Liver (tissue), 9 donors: ENCODE measurements around the gene VEZF1. TPM values are rescaled to one million over a fixed set of nuclear protein-coding genes. Genes with fewer than 3 reads are reported as not detected.

ENCODE experiments used
- DNase-seq: peaks from one replicate; pipeline ENCODE4 v3.0.0-alpha.2; 2017; ENCODE audit warnings: low spot score
- H3K27ac ChIP-seq, 2 donors: one replicate each; pipeline ENCODE4 v1.7.0; 2013; ENCODE audit warnings: inconsistent platforms in 2 of 2, low read length in 2 of 2, control low read depth in 1 of 2, low read depth in 1 of 2, mild to moderate bottlenecking in 1 of 2
- H3K27me3 ChIP-seq, 4 donors: one replicate each; pipeline versions ENCODE4 v1.6.1 to v1.7.0; 2013; ENCODE audit warnings: low read length in 3 of 4, inconsistent platforms in 1 of 4, mild to moderate bottlenecking in 1 of 4, moderate library complexity in 1 of 4; ENCODE audit not compliant: control insufficient read depth in 4 of 4, insufficient read depth in 4 of 4
- H3K36me3 ChIP-seq, 4 donors: one replicate each; pipeline versions ENCODE4 v1.6.1 to v1.7.0; 2013; ENCODE audit warnings: low read length in 3 of 4, mild to moderate bottlenecking in 3 of 4, low read depth in 1 of 4, moderate library complexity in 1 of 4; ENCODE audit not compliant: control insufficient read depth in 4 of 4, insufficient read depth in 3 of 4
- H3K4me1 ChIP-seq, 4 donors: one replicate each; pipeline versions ENCODE4 v1.6.1 to v1.7.0; 2013; ENCODE audit warnings: low read length in 3 of 4, mild to moderate bottlenecking in 3 of 4, moderate library complexity in 1 of 4; ENCODE audit not compliant: control insufficient read depth in 4 of 4, insufficient read depth in 4 of 4
- H3K4me3 ChIP-seq, 3 donors: one replicate each; pipeline versions ENCODE4 v1.6.1 to v1.7.0; 2013; ENCODE audit warnings: low read length in 3 of 3, control low read depth in 1 of 3, low read depth in 1 of 3, mild to moderate bottlenecking in 1 of 3
- H3K9ac ChIP-seq, 2 donors: one replicate each; pipeline ENCODE4 v1.7.0; 2013; ENCODE audit warnings: low read length in 2 of 2, mild to moderate bottlenecking in 2 of 2, moderate library complexity in 2 of 2, control low read depth in 1 of 2, low read depth in 1 of 2
- H3K9me3 ChIP-seq, 4 donors: one replicate each; pipeline versions ENCODE4 v1.6.1 to v1.7.0; 2013; ENCODE audit warnings: low read length in 3 of 4; ENCODE audit not compliant: control insufficient read depth in 4 of 4
- ATF3 ChIP-seq: IDR thresholded peaks from 2 replicates; pipeline ENCODE4 v1.6.1; 2016; ENCODE audit warnings: antibody characterized with exemption
- CTCF ChIP-seq: fragments of 150-350 bp; IDR thresholded peaks from 2 replicates; pipeline ENCODE4 v1.5.1; 2017; ENCODE audit warnings: improper control_type of control experiment, low read depth, low read length; ENCODE audit not compliant: missing input control
- EGR1 ChIP-seq, 2 donors: IDR thresholded peaks; 2 replicates each; pipeline ENCODE4 v1.6.1; 2016 to 2018; ENCODE audit warnings: antibody characterized with exemption in 2 of 2, low read depth in 2 of 2
- FOXA1 ChIP-seq: IDR thresholded peaks from 2 replicates; pipeline ENCODE4 v1.6.1; 2016; ENCODE audit warnings: antibody characterized with exemption
- FOXA2 ChIP-seq: IDR thresholded peaks from 2 replicates; pipeline ENCODE4 v1.6.1; 2016; ENCODE audit warnings: antibody characterized with exemption
- GABPA ChIP-seq, 2 donors: IDR thresholded peaks in 1 of 2; conservative IDR thresholded peaks in 1 of 2; 2 replicates each; pipeline ENCODE4 v1.6.1; 2016; ENCODE audit warnings: antibody characterized with exemption in 2 of 2, mild to moderate bottlenecking in 1 of 2, moderate library complexity in 1 of 2
- HNF4A ChIP-seq, 2 donors: conservative IDR thresholded peaks; 2 replicates each; pipeline ENCODE4 v1.6.1; 2016; ENCODE audit warnings: antibody characterized with exemption in 2 of 2, mild to moderate bottlenecking in 2 of 2
- HNF4G ChIP-seq: IDR thresholded peaks from 2 replicates; pipeline ENCODE4 v1.6.1; 2016; ENCODE audit warnings: antibody characterized with exemption
- JUND ChIP-seq, 2 donors: IDR thresholded peaks; 2 replicates each; pipeline ENCODE4 v1.6.1; 2016; ENCODE audit warnings: antibody characterized with exemption in 2 of 2
- MAX ChIP-seq: IDR thresholded peaks from 2 replicates; pipeline ENCODE4 v1.6.1; 2016; ENCODE audit warnings: antibody characterized with exemption
- NR2F2 ChIP-seq: IDR thresholded peaks from 2 replicates; pipeline ENCODE4 v1.6.1; 2016; ENCODE audit warnings: antibody characterized with exemption
- RAD21 ChIP-seq, 2 donors: IDR thresholded peaks; 2 replicates each; pipeline ENCODE4 v1.6.1; 2016; ENCODE audit warnings: antibody characterized with exemption in 2 of 2, mild to moderate bottlenecking in 2 of 2
- REST ChIP-seq: IDR thresholded peaks from 2 replicates; pipeline ENCODE4 v1.6.1; 2016; ENCODE audit warnings: antibody characterized with exemption, mild to moderate bottlenecking
- RXRA ChIP-seq, 2 donors: IDR thresholded peaks; 2 replicates each; pipeline ENCODE4 v1.6.1; 2017 to 2018; ENCODE audit warnings: antibody characterized with exemption in 2 of 2, mild to moderate bottlenecking in 1 of 2
- SP1 ChIP-seq: IDR thresholded peaks from 2 replicates; pipeline ENCODE4 v1.6.1; 2018; ENCODE audit warnings: antibody characterized with exemption, mild to moderate bottlenecking
- TAF1 ChIP-seq: conservative IDR thresholded peaks from 2 replicates; pipeline ENCODE4 v1.6.1; 2016; ENCODE audit warnings: antibody characterized with exemption, mild to moderate bottlenecking
- YY1 ChIP-seq: IDR thresholded peaks from 2 replicates; pipeline ENCODE4 v1.6.1; 2016; ENCODE audit warnings: antibody characterized with exemption, mild to moderate bottlenecking
- ZBTB33 ChIP-seq: IDR thresholded peaks from 2 replicates; pipeline ENCODE4 v1.6.1; 2016; ENCODE audit warnings: antibody characterized with exemption
- WGBS: extraction: QIAGEN DNeasy Blood & Tissue Kit; methylation state at CpG from one replicate; pipeline ENCODE4 v1.1.7; 2013; 5-methylcytosine and 5-hydroxymethylcytosine counted together
- polyA plus RNA-seq, 2 donors: library from polyadenylated mRNA; stranded (reverse) in 1 of 2; unstranded in 1 of 2; fragments of 200-250 nt in 1 of 2; fragments of >200 nt in 1 of 2; fragmentation: Nextera tagmentation in 1 of 2; extraction: Ambion mirVana in 1 of 2; gene quantifications; one replicate each; pipeline versions ENCODE4 v1.2.1 to v1.2.3, GENCODE V29; 2013 to 2015
- total RNA-seq, 2 donors: library from RNA; depleted of rRNA; stranded (reverse); fragments of >200 nt; gene quantifications; one replicate each; pipeline ENCODE4 v1.2.3, GENCODE V29; 2014
- donor health status: healthy.
- donor health status: healthy.
- donor health status: healthy.
- donor health status: healthy.
- donor health status: healthy.

The VEZF1 gene
- total and polyA plus RNA-seq, 4 donors = 7.9 to 26.2 (median 11.4) TPM

- Histone ChIP-seq H3K4me3 (no peak overlapping the region), H3K36me3 (no peaks in the 10 kb centered on the region), H3K9me3 (no peaks in the 10 kb centered on the region), H3K4me1 (peaks cover 2 to 36% (median 25%) of the 10 kb centered on the region in 4 donors), H3K27me3 (no peaks in the 10 kb centered on the region), H3K9ac (no peak overlapping the region), H3K27ac (peak overlapping the region in 1 of 2 donors; percentile 93)
- no peak for DNase-seq
- TF ChIP-seq SP1 (no peak), CTCF (no peak), NR2F2 (peak; percentile 70), MAX (no peak), RXRA (IDR thresholded peaks at IDR 0.05) (no peak)
- WGBS = 71% methylated on average over 2 of the region's 2 CpGs
Observed at GRCh38 chr17:57990037-57990436, 2.0 kb upstream of the VEZF1 start.

GRCh38 chr17:57988301-57989250, 522 bp upstream of the VEZF1 start:
- peak; percentile 79 for DNase-seq
- H3K4me3 ChIP-seq = peak overlapping the region; percentile 69 to 98 (median 89)
- 2% methylated on average over 54 of the region's 54 CpGs for WGBS
- no peak for TF ChIP-seq HNF4G
- no peak for TF ChIP-seq FOXA1
- no peak for TF ChIP-seq EGR1 (IDR thresholded peaks at IDR 0.05; ENCODE audit: low read depth in 2 of 2)
- no peak for TF ChIP-seq RAD21 (IDR thresholded peaks at IDR 0.05)
- TF ChIP-seq ATF3 = no peak
- TF ChIP-seq RXRA (IDR thresholded peaks at IDR 0.05) = peak; percentile 30 to 40
- TF ChIP-seq MAX = no peak
- TF ChIP-seq TAF1 = no peak
- peak in 1 of 2 donors; percentile 6 for TF ChIP-seq HNF4A (conservative IDR thresholded peaks at IDR 0.05)
- no peak for TF ChIP-seq CTCF
- no peak for TF ChIP-seq FOXA2
- peak; percentile 81 for TF ChIP-seq YY1
- TF ChIP-seq REST = peak; percentile 51
- no peak for TF ChIP-seq GABPA (IDR thresholded peaks at IDR 0.05 in 1 of 2, conservative IDR thresholded peaks at IDR 0.05 in 1 of 2)
- no peak for TF ChIP-seq ZBTB33
- TF ChIP-seq JUND (IDR thresholded peaks at IDR 0.05) = no peak
- TF ChIP-seq SP1 = peak; percentile 50
- TF ChIP-seq NR2F2 = peak; percentile 83
- no peaks in the 10 kb centered on the region for H3K27me3 ChIP-seq
- H3K36me3 ChIP-seq = no peaks in the 10 kb centered on the region
- peaks cover 2 to 38% (median 28%) of the 10 kb centered on the region in 4 donors for H3K4me1 ChIP-seq
- H3K9ac ChIP-seq = peak overlapping the region; percentile 57 to 66
- H3K27ac ChIP-seq = peak overlapping the region; percentile 82 to 93
- H3K9me3 ChIP-seq = no peaks in the 10 kb centered on the region
